Prostate gland (tissue), 2 donors: ENCODE data around the gene RBBP8NL.

Experiments used
- POLR2A ChIP-seq: fragments of 450-650 bp; IDR thresholded peaks from one replicate; pipeline ENCODE4 v1.6.1; 2016; ENCODE audit warnings: antibody characterized with exemption, mild to moderate bottlenecking
- TF ChIP-seq, protein P1 (sequence below), 4 experiments: fragments of 200-600 bp in 2 of 4; fragments of 450-650 bp in 2 of 4; sonication (generic) in 2 of 4; IDR thresholded peaks; 1 replicate in 3 of 4; 2 replicates in 1 of 4; pipeline ENCODE4 v1.5.1; 2016 to 2019; ENCODE audit warnings: antibody characterized with exemption in 4 of 4, mild to moderate bottlenecking in 2 of 4, moderate library complexity in 2 of 4

GRCh38 chr20:62390317-62391164 is 36.8 kb downstream of the RBBP8NL start:
- TF ChIP-seq, protein P1, sequence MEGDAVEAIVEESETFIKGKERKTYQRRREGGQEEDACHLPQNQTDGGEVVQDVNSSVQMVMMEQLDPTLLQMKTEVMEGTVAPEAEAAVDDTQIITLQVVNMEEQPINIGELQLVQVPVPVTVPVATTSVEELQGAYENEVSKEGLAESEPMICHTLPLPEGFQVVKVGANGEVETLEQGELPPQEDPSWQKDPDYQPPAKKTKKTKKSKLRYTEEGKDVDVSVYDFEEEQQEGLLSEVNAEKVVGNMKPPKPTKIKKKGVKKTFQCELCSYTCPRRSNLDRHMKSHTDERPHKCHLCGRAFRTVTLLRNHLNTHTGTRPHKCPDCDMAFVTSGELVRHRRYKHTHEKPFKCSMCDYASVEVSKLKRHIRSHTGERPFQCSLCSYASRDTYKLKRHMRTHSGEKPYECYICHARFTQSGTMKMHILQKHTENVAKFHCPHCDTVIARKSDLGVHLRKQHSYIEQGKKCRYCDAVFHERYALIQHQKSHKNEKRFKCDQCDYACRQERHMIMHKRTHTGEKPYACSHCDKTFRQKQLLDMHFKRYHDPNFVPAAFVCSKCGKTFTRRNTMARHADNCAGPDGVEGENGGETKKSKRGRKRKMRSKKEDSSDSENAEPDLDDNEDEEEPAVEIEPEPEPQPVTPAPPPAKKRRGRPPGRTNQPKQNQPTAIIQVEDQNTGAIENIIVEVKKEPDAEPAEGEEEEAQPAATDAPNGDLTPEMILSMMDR (IDR thresholded peaks at IDR 0.05): no peak
- no peak for TF ChIP-seq POLR2A
